HG02840 (cell line): ENCODE results near the gene AGER.
"Not testable (repeated sequence)": the region's sequence is repeated elsewhere in the genome, so short reads cannot be mapped to it uniquely, and the experiment has no call there.

Experiments used
- ATAC-seq: cut with Tn5 transposase; IDR thresholded peaks from one replicate; pipeline ENCODE4 v1.9.1; 2021; ENCODE audit warnings: mild to moderate bottlenecking, moderate library complexity, moderate number of reproducible peaks; ENCODE audit not compliant: unreplicated experiment, low FRiP score

The AGER gene

GRCh38 chr6:32187725-32188380 is 3.8 kb upstream of the AGER start:
- ATAC-seq = not testable (repeated sequence)

- no peak for ATAC-seq
Measured at GRCh38 chr6:32187009-32187709, 3.1 kb upstream of the AGER start.

- not testable (repeated sequence) for ATAC-seq
Measured at GRCh38 chr6:32186151-32186840, 2.2 kb upstream of the AGER start.

- not testable (repeated sequence) for ATAC-seq
Measured at GRCh38 chr6:32185681-32186131, 1.7 kb upstream of the AGER start.

GRCh38 chr6:32183483-32184083 is 470 bp downstream of the AGER start:
- ATAC-seq = no peak

- ATAC-seq = no peak
Measured at GRCh38 chr6:32183030-32183429, 1.0 kb downstream of the AGER start.

GRCh38 chr6:32182555-32182981 is 1.5 kb downstream of the AGER start:
- no peak for ATAC-seq

GRCh38 chr6:32181915-32182529 is 2.0 kb downstream of the AGER start:
- ATAC-seq = no peak

GRCh38 chr6:32181148-32181702 is 2.8 kb downstream of the AGER start:
- no peak for ATAC-seq

GRCh38 chr6:32179766-32180405 is 4.2 kb downstream of the AGER start:
- no peak for ATAC-seq

GRCh38 chr6:32178547-32179440 is 5.3 kb downstream of the AGER start:
- no peak for ATAC-seq

GRCh38 chr6:32177788-32178546 is 6.1 kb downstream of the AGER start, which contains the start of gene RNF5:
Gene RNF5 (plus strand): TSS chr6:32178405. CDS start chr6:32178512, 107 bp downstream.
- ATAC-seq = peak; percentile 70

GRCh38 chr6:32177183-32177787 is 6.8 kb downstream of the AGER start:
- no peak for ATAC-seq

GRCh38 chr6:32176476-32177182 is 7.4 kb downstream of the AGER start:
- ATAC-seq = no peak

- ATAC-seq = peak; percentile 36
Measured at GRCh38 chr6:32175711-32176475, 8.2 kb downstream of the AGER start, which contains the start of gene AGPAT1. Gene AGPAT1 (minus strand): TSS chr6:32176084. CDS start chr6:32171496, 4,588 bp downstream.

- ATAC-seq = no peak
Measured at GRCh38 chr6:32175322-32175710, 8.7 kb downstream of the AGER start.
